ENCODE measurements around the gene CEP170B. TPM values are rescaled to one million over a fixed set of nuclear protein-coding genes. Genes with fewer than 3 reads are reported as not detected.
A peak's percentile ranks its signal among the peaks of the same experiment; 100 is the strongest.

The CEP170B gene
- total and polyA plus RNA-seq, 2 of the 13 experiments (the other 11 are each of a cell fraction or from before 2014, with no cell fraction given): 4.3 to 8.8 TPM

GRCh38 chr14:104820669-104821228 is 44.3 kb upstream of the CEP170B start (continued):
- TF ChIP-seq CSRNP1 (CRISPR knock-in tag; IDR thresholded peaks at IDR 0.05): no peak
- no peak for TF ChIP-seq HMG20B (CRISPR knock-in tag; conservative IDR thresholded peaks at IDR 0.05)
- TF ChIP-seq ZNF597 (CRISPR knock-in tag; IDR thresholded peaks at IDR 0.05): no peak
- no peak for TF ChIP-seq ZNF446 (CRISPR knock-in tag; IDR thresholded peaks at IDR 0.05)
- TF ChIP-seq GABPB1 (CRISPR knock-in tag; IDR thresholded peaks at IDR 0.05): peak; percentile 70
- no peak for TF ChIP-seq ZNF891 (CRISPR knock-in tag; IDR thresholded peaks at IDR 0.05)
- peak; percentile 78; the same call in 1 of the 2 replicates for TF ChIP-seq KDM2A (CRISPR knock-in tag; IDR thresholded peaks at IDR 0.05; ENCODE audit: borderline replicate concordance, low read depth)
- TF ChIP-seq ZNF430 (CRISPR knock-in tag; IDR thresholded peaks at IDR 0.05): no peak
- TF ChIP-seq ZBTB25 (CRISPR knock-in tag; IDR thresholded peaks at IDR 0.05): no peak
- no peak for TF ChIP-seq HNF4A (CRISPR knock-in tag; IDR thresholded peaks at IDR 0.05)
- TF ChIP-seq TP53 (CRISPR knock-in tag; conservative IDR thresholded peaks at IDR 0.05): no peak
- no peak for TF ChIP-seq HCFC1 (IDR thresholded peaks at IDR 0.05; ENCODE audit: low read depth, low read length)
- no peak for TF ChIP-seq ZBTB20 (CRISPR knock-in tag; IDR thresholded peaks at IDR 0.05; ENCODE audit: borderline replicate concordance, low read depth)
- no peak for TF ChIP-seq ZBTB42 (CRISPR knock-in tag; IDR thresholded peaks at IDR 0.05)
- no peak for TF ChIP-seq MLXIP (CRISPR knock-in tag; IDR thresholded peaks at IDR 0.05; ENCODE audit: borderline replicate concordance)
- TF ChIP-seq HMGA1 (CRISPR knock-in tag; conservative IDR thresholded peaks at IDR 0.05): no peak
- no peak for TF ChIP-seq ZNF629 (CRISPR knock-in tag; conservative IDR thresholded peaks at IDR 0.05)
- TF ChIP-seq ZNF282 (IDR thresholded peaks at IDR 0.05; ENCODE audit: partially characterized antibody): no peak
- TF ChIP-seq PAWR (CRISPR knock-in tag; IDR thresholded peaks at IDR 0.05; ENCODE audit: borderline replicate concordance): no peak
- TF ChIP-seq GATA4 (IDR thresholded peaks at IDR 0.05; ENCODE audit: borderline replicate concordance, low read depth): no peak
- TF ChIP-seq HDAC6 (IDR thresholded peaks at IDR 0.05; ENCODE audit: low read depth, low read length): no peak
- TF ChIP-seq ZNF326 (CRISPR knock-in tag; IDR thresholded peaks at IDR 0.05; ENCODE audit: borderline replicate concordance): no peak
- no peak for TF ChIP-seq PLSCR1 (CRISPR knock-in tag; IDR thresholded peaks at IDR 0.05; ENCODE audit: borderline replicate concordance)
- TF ChIP-seq CC2D1A (CRISPR knock-in tag; IDR thresholded peaks at IDR 0.05): no peak
- no peak for TF ChIP-seq NFKB2 (CRISPR knock-in tag; IDR thresholded peaks at IDR 0.05; ENCODE audit: borderline replicate concordance)
